ENCODE measurements around the gene RTRAF. TPM values are rescaled to one million over a fixed set of nuclear protein-coding genes. Genes with fewer than 3 reads are reported as not detected.
A peak's percentile ranks its signal among the peaks of the same experiment; 100 is the strongest.

RTRAF gene
- total RNA-seq, 1 experiment from 2014 or later = 350 TPM

GRCh38 chr14:52033101-52033642 is 43.8 kb downstream of the RTRAF start:
- H3K27ac ChIP-seq (ENCODE audit: insufficient read length, low read depth, low read length) = no peak overlapping the region
- no peak overlapping the region for H4K5ac ChIP-seq (ENCODE audit: insufficient read length, low read depth, low read length)
- H4K91ac ChIP-seq (ENCODE audit: insufficient read length, low read depth, low read length) = no peak overlapping the region
- no peak overlapping the region for H2BK20ac ChIP-seq (ENCODE audit: low read depth, low read length, poor library complexity, severe bottlenecking)
- no peak overlapping the region for H3K4me3 Mint-ChIP-seq
- no peak overlapping the region for H2BK15ac ChIP-seq (ENCODE audit: low read depth, low read length)
- H3K27me3 Mint-ChIP-seq (ENCODE audit: low read depth) = no peaks in the 10 kb centered on the region
- H3K9ac ChIP-seq (ENCODE audit: extremely low read depth, insufficient read length, low read length) = no peak overlapping the region
- TF ChIP-seq, protein P1, sequence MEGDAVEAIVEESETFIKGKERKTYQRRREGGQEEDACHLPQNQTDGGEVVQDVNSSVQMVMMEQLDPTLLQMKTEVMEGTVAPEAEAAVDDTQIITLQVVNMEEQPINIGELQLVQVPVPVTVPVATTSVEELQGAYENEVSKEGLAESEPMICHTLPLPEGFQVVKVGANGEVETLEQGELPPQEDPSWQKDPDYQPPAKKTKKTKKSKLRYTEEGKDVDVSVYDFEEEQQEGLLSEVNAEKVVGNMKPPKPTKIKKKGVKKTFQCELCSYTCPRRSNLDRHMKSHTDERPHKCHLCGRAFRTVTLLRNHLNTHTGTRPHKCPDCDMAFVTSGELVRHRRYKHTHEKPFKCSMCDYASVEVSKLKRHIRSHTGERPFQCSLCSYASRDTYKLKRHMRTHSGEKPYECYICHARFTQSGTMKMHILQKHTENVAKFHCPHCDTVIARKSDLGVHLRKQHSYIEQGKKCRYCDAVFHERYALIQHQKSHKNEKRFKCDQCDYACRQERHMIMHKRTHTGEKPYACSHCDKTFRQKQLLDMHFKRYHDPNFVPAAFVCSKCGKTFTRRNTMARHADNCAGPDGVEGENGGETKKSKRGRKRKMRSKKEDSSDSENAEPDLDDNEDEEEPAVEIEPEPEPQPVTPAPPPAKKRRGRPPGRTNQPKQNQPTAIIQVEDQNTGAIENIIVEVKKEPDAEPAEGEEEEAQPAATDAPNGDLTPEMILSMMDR (conservative IDR thresholded peaks at IDR 0.05) = no peak
- H3K23ac ChIP-seq (ENCODE audit: insufficient read length, low read depth, low read length) = no peak overlapping the region
- no peaks in the 10 kb centered on the region for H3K79me2 ChIP-seq (ENCODE audit: insufficient read depth, low read length)
- DNase-seq = no peak
- no peak overlapping the region for H3K56ac ChIP-seq (ENCODE audit: insufficient read length, low read depth, low read length)
- H3K27ac Mint-ChIP-seq = peak overlapping the region in 1 of 3 experiments; percentile 17; a peak in 2 of 7 replicates
- H3K9me3 ChIP-seq (ENCODE audit: control insufficient read depth, low read depth, low read length) = no peaks in the 10 kb centered on the region
- H3K23me2 ChIP-seq (ENCODE audit: insufficient read length, low read depth, low read length, poor library complexity, severe bottlenecking) = no peaks in the 10 kb centered on the region
- no peak overlapping the region for H2BK12ac ChIP-seq (ENCODE audit: insufficient read length, low read depth, low read length)
- H3K4me1 Mint-ChIP-seq = peaks cover 8 to 13% of the 10 kb centered on the region in 2 experiments; a peak in 3 of 4 replicates
- H2AFZ ChIP-seq (ENCODE audit: low read length) = no peak overlapping the region
- H3K36me3 Mint-ChIP-seq (ENCODE audit: insufficient read depth in 1 of 3, low read depth in 3 of 3) = peaks cover 0 to 5% (median 0%) of the 10 kb centered on the region in 3 experiments; a peak in 1 of 7 replicates
- H3K18ac ChIP-seq (ENCODE audit: insufficient read length, low read depth, low read length) = no peak overlapping the region
- no CpG with 5 or more reads among the region's 10 CpGs for WGBS (ENCODE audit: extremely low coverage, insufficient read length, low lambda C conversion rate)
- no peak overlapping the region for H2BK5ac ChIP-seq (ENCODE audit: insufficient read length, low read length)
- no peak overlapping the region for H4K8ac ChIP-seq (replicated peaks; ENCODE audit: insufficient read length, low read depth, low read length)
- H3K79me1 ChIP-seq (ENCODE audit: insufficient read depth, low read depth, low read length, poor library complexity, severe bottlenecking) = no peaks in the 10 kb centered on the region
- H2BK120ac ChIP-seq (ENCODE audit: low read depth, low read length, poor library complexity, severe bottlenecking) = no peak overlapping the region
- H3K4me1 ChIP-seq (ENCODE audit: insufficient read depth, low read length) = no peaks in the 10 kb centered on the region
- H2AK5ac ChIP-seq (ENCODE audit: insufficient read length, low read length) = no peak overlapping the region
- H3K14ac ChIP-seq (ENCODE audit: insufficient read depth, low read length) = no peak overlapping the region
- no peak overlapping the region for H3T11ph ChIP-seq (ENCODE audit: low read length)
- no peak overlapping the region for H3K4ac ChIP-seq (ENCODE audit: low read depth, low read length)
- no peaks in the 10 kb centered on the region for H4K20me1 ChIP-seq (ENCODE audit: control insufficient read depth, insufficient read depth, insufficient read length)
- H3K9me3 Mint-ChIP-seq = peaks cover 0 to 6% of the 10 kb centered on the region in 2 experiments; a peak in 1 of 5 replicates
- H3K4me2 ChIP-seq (ENCODE audit: insufficient read depth, insufficient read length, low read length) = no peak overlapping the region
- no peaks in the 10 kb centered on the region for H3K27me3 ChIP-seq (ENCODE audit: insufficient read depth, low read length)
